CD4-positive, alpha-beta T cell (primary cell): Measurements from ENCODE around the gene TNFRSF6B. TPM values are rescaled to one million over a fixed set of nuclear protein-coding genes. Genes with fewer than 3 reads are reported as not detected.

Experiments
- ATAC-seq: fragments of 200-7000 bp; cut with Tn5 transposase; one replicate; pipeline ENCODE4 v1.10.0; 2022; ENCODE audit warnings: mild to moderate bottlenecking; ENCODE audit not compliant: poor library complexity
- CTCF ChIA-PET: fragments of 350-600 bp; sonication (Branson Sonifier 250); formaldehyde crosslinking; loops from one replicate; lab custom pipeline; 2021; ENCODE audit warnings: antibody characterized with exemption, inconsistent platforms; lab: Charles Lee
- POLR2A ChIA-PET: fragments of 350-600 bp; sonication (Branson Sonifier 250); formaldehyde crosslinking; loops from one replicate; lab custom pipeline; 2021; ENCODE audit warnings: antibody characterized with exemption, inconsistent platforms; lab: Charles Lee
- DNase-seq, 14 experiments: peaks; one replicate each; pipeline ENCODE4 v3.0.0-alpha.2; 2013 to 2020; ENCODE audit warnings: mixed read lengths in 2 of 14
- H3K27ac ChIP-seq, 2 donors: one replicate each; pipeline versions ENCODE4 v1.5.1 to v1.7.0; 2013; ENCODE audit warnings: low read length in 2 of 2, low read depth in 1 of 2, mild to moderate bottlenecking in 1 of 2
- H3K27me3 ChIP-seq, 2 experiments: 1 replicate in 1 of 2; 2 replicates in 1 of 2; pipeline versions ENCODE4 v1.6.1 to v1.7.0; 2013; ENCODE audit warnings: low read length in 2 of 2, control low read depth in 1 of 2, mild to moderate bottlenecking in 1 of 2, moderate library complexity in 1 of 2; ENCODE audit not compliant: insufficient read depth in 2 of 2, control insufficient read depth in 1 of 2
- H3K36me3 ChIP-seq: one replicate; pipeline ENCODE4 v1.6.1; 2013; ENCODE audit warnings: low read length, control low read depth; ENCODE audit not compliant: insufficient read depth
- H3K4me1 ChIP-seq: one replicate; pipeline ENCODE4 v1.6.1; 2013; ENCODE audit warnings: low read length, control low read depth; ENCODE audit not compliant: insufficient read depth
- H3K4me3 ChIP-seq: one replicate; pipeline ENCODE4 v1.5.1; 2013; ENCODE audit warnings: mild to moderate bottlenecking, low read length, moderate library complexity
- H3K9me3 ChIP-seq, 2 experiments: 1 replicate in 1 of 2; 2 replicates in 1 of 2; pipeline versions ENCODE4 v1.6.1 to v1.7.0; 2013; ENCODE audit warnings: low read length in 2 of 2, mild to moderate bottlenecking in 2 of 2, control low read depth in 1 of 2, moderate library complexity in 1 of 2; ENCODE audit not compliant: control insufficient read depth in 1 of 2, insufficient read depth in 1 of 2
- H3K27ac Mint-ChIP-seq: one replicate; pipeline ENCODE4 v1.8.0; 2020; ENCODE audit warnings: mixed read lengths
- H3K27me3 Mint-ChIP-seq: one replicate; pipeline ENCODE4 v1.8.0; 2021; ENCODE audit warnings: mixed read lengths
- H3K36me3 Mint-ChIP-seq: one replicate; pipeline ENCODE4 v1.8.0; 2021; ENCODE audit warnings: low read depth, mixed read lengths
- H3K4me1 Mint-ChIP-seq: one replicate; pipeline ENCODE4 v1.8.0; 2021; ENCODE audit warnings: low read depth, mixed read lengths
- H3K4me3 Mint-ChIP-seq: one replicate; pipeline ENCODE4 v1.8.0; 2020; ENCODE audit warnings: mild to moderate bottlenecking, mixed read lengths
- H3K9me3 Mint-ChIP-seq: one replicate; pipeline ENCODE4 v1.8.0; 2020; ENCODE audit warnings: mixed read lengths
- CTCF ChIP-seq: fragments of 200-600 bp; IDR thresholded peaks from one replicate; pipeline ENCODE4 v1.8.0; 2022; ENCODE audit warnings: antibody characterized with exemption, mild to moderate bottlenecking
- intact Hi-C, 2 experiments: fragments of 100-400 bp; cut with DNase I in 1 of 2; cut with micrococcal nuclease in 1 of 2; formaldehyde crosslinking; loops; one replicate each; pipeline versions ENCODE4 v1.15.1 to v1.9.0; 2023 to 2025; cut with DNase I, micrococcal nuclease
- total RNA-seq, 174 experiments: library from RNA in 2 of 174; stranded (reverse) in 2 of 174; gene quantifications; one replicate each; pipeline ENCODE4 v1.2.3 and lab custom pipeline; 2021 to 2026

Gene TNFRSF6B
- total RNA-seq, 2 experiments from 2014 or later = 2.5 to 2.6 TPM

DNA sequence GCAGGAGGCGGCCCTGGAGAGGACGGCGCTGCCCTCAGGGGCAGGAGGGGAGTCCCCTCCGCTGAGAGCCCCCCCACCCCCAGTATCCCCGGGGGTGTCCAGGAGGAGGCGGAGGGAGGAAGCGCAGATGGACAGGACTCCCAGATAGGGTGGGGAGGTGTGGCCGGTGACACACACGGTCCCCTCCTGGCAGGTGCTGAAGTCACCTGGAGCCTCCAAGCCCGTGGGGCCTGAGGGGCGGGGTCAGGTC lies 44.6 kb upstream of the TNFRSF6B start:
- ChIA-PET CTCF (interaction anchor here (1.7 kb wide), 1 partner anchor 10 kb away, joined by 11 read pairs; no protein-coding TSS in a partner anchor), POLR2A (interaction anchor here (0.7 to 3.0 kb wide), 6 partner anchors 8 to 84 kb away, joined by 3 to 20 read pairs (median 7); partner anchors contain the start of genes ARFRP1, GMEB2 and ZGPAT)
- intact Hi-C loops = loop anchor here (5.0 to 10.0 kb wide), 4 partner anchors 83 to 413 kb away; partner anchors contain the start of genes ABHD16B (in 1 of the 2), LIME1 (in 1 of the 2), PPDPF (in 1 of the 2) and SLC2A4RG (in 1 of the 2)
- Mint-ChIP-seq H3K27me3 (no peaks in the 10 kb centered on the region), H3K36me3 (peaks cover 9% of the 10 kb centered on the region), H3K27ac (peak overlapping the region; percentile 88), H3K9me3 (no peaks in the 10 kb centered on the region), H3K4me1 (peaks cover 22% of the 10 kb centered on the region), H3K4me3 (peak overlapping the region; percentile 97)
- peak; percentile 44 for ATAC-seq
- no peaks in the 10 kb centered on the region for H3K9me3 ChIP-seq
- H3K27me3 ChIP-seq = no peaks in the 10 kb centered on the region
- peak overlapping the region; percentile 70 for H3K4me3 ChIP-seq
- peaks cover 3% of the 10 kb centered on the region for H3K36me3 ChIP-seq
- TF ChIP-seq CTCF = no peak
- peak overlapping the region; percentile 34 to 38 for H3K27ac ChIP-seq
- peaks cover 40% of the 10 kb centered on the region for H3K4me1 ChIP-seq
- peak in 7 of 14 experiments; percentile 36 to 76 (median 57) for DNase-seq

DNA sequence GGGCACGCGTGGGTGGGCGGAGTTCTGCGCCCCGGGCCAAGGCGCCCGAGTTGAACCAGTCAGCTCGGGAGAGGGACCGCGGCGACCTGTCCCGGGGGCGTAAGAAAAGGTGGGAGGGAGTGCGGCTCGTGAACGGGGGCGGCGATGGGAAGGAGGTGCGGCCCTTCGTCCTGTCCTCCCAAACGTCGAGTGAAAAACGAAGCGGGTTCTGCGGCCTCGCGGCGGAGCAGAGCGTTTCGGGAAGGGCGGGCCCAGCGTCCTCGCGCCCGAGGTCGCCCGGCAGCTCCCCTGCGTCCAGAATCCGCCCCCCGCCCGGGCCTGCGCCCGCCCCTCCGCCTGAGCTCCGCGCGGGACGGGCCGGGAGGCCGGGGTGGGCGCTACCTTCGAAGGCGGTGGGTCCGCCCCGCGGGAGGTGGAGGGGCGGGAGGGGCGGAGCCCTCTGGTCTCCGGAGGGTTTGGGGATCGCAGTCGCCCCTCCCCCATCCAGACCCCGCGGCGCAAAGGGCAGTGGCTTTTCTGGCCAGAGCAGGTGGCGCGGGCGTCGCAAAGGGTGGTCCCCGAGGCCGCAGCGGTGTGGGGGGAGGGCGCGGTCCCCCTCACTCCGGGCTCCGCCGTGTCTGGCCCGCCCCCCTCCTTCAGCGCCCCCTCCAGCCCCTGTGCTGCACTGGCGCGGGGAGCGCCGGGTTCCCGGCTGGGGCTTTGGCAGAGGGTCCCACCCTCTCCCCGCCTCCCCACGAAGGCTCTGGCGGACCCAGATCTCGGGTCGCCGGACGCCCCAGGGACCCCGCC lies 44.1 kb upstream of the TNFRSF6B start:
- CTCF ChIA-PET = interaction anchor here (1.7 kb wide), 1 partner anchor 10 kb away, joined by 11 read pairs; no protein-coding TSS in a partner anchor
- H3K4me1 ChIP-seq = peaks cover 45% of the 10 kb centered on the region
- ATAC-seq (peak; percentile 51), DNase-seq (peak in 9 of 14 experiments; percentile 19 to 72 (median 45))
- peaks cover 22% of the 10 kb centered on the region for H3K4me1 Mint-ChIP-seq
- peaks cover 9% of the 10 kb centered on the region for H3K36me3 Mint-ChIP-seq
- no peaks in the 10 kb centered on the region for H3K9me3 ChIP-seq
- peak; percentile 12 for TF ChIP-seq CTCF
- no peaks in the 10 kb centered on the region for H3K9me3 Mint-ChIP-seq
- H3K27ac ChIP-seq = peak overlapping the region in 1 of 2 donors; percentile 38
- intact Hi-C loops = loop anchor here (5.0 to 10.0 kb wide), 4 partner anchors 82 to 412 kb away; partner anchors contain the start of genes ABHD16B (in 1 of the 2), LIME1 (in 1 of the 2), PPDPF (in 1 of the 2) and SLC2A4RG (in 1 of the 2)
- peak overlapping the region; percentile 97 for H3K4me3 Mint-ChIP-seq
- H3K4me3 ChIP-seq = peak overlapping the region; percentile 70
- no peaks in the 10 kb centered on the region for H3K27me3 Mint-ChIP-seq
- POLR2A ChIA-PET = interaction anchor here (0.7 to 3.0 kb wide), 8 partner anchors 9 to 98 kb away, joined by 3 to 20 read pairs (median 3); partner anchors contain the start of genes ARFRP1, GMEB2 and ZGPAT
- H3K36me3 ChIP-seq = peaks cover 3% of the 10 kb centered on the region
- H3K27me3 ChIP-seq = no peaks in the 10 kb centered on the region
- H3K27ac Mint-ChIP-seq = peak overlapping the region; percentile 88
